ENCODE measurements around the gene PDE6B. TPM values are rescaled to one million over a fixed set of nuclear protein-coding genes. Genes with fewer than 3 reads are reported as not detected.
"Not testable (repeated sequence)": the region's sequence is repeated elsewhere in the genome, so short reads cannot be mapped to it uniquely, and the experiment has no call there.

PDE6B gene
- total RNA-seq, 1 donor from 2014 or later: 4.1 TPM

DNA sequence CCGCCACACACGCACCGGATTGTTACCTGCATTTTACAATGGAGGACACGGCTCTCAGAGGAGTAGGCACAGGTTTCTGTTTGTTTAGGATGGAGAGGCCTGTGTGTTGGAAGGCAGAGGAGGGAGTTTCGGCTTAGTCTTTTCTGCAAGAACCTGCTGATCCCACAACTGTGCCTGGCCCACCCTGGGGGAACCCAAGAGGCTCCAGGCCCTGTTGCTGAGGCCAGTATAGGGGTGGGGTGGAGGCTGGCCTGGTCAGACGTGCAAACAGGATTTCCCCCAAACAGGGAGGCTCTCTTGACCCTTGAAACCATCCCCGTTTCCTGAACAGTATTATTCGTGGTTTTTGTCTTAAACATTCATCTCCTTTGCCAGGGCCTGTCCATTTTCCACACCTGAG, 64.3 kb downstream of the PDE6B start:
- H3K27me3 Mint-ChIP-seq (ENCODE audit: low read depth): peaks cover 6% of the 10 kb centered on the region
- H3K9me3 Mint-ChIP-seq: no peaks in the 10 kb centered on the region
- TF ChIP-seq, protein P1, sequence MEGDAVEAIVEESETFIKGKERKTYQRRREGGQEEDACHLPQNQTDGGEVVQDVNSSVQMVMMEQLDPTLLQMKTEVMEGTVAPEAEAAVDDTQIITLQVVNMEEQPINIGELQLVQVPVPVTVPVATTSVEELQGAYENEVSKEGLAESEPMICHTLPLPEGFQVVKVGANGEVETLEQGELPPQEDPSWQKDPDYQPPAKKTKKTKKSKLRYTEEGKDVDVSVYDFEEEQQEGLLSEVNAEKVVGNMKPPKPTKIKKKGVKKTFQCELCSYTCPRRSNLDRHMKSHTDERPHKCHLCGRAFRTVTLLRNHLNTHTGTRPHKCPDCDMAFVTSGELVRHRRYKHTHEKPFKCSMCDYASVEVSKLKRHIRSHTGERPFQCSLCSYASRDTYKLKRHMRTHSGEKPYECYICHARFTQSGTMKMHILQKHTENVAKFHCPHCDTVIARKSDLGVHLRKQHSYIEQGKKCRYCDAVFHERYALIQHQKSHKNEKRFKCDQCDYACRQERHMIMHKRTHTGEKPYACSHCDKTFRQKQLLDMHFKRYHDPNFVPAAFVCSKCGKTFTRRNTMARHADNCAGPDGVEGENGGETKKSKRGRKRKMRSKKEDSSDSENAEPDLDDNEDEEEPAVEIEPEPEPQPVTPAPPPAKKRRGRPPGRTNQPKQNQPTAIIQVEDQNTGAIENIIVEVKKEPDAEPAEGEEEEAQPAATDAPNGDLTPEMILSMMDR (conservative IDR thresholded peaks at IDR 0.05): no peak
- DNase-seq (ENCODE audit: low read depth, low spot score): no peak
- H3K27ac Mint-ChIP-seq (ENCODE audit: unreplicated experiment): no peak overlapping the region
- peaks cover 3% of the 10 kb centered on the region for H3K4me1 Mint-ChIP-seq
- H3K36me3 Mint-ChIP-seq (ENCODE audit: low read depth): no peaks in the 10 kb centered on the region
- no peak overlapping the region for H3K4me3 Mint-ChIP-seq

DNA sequence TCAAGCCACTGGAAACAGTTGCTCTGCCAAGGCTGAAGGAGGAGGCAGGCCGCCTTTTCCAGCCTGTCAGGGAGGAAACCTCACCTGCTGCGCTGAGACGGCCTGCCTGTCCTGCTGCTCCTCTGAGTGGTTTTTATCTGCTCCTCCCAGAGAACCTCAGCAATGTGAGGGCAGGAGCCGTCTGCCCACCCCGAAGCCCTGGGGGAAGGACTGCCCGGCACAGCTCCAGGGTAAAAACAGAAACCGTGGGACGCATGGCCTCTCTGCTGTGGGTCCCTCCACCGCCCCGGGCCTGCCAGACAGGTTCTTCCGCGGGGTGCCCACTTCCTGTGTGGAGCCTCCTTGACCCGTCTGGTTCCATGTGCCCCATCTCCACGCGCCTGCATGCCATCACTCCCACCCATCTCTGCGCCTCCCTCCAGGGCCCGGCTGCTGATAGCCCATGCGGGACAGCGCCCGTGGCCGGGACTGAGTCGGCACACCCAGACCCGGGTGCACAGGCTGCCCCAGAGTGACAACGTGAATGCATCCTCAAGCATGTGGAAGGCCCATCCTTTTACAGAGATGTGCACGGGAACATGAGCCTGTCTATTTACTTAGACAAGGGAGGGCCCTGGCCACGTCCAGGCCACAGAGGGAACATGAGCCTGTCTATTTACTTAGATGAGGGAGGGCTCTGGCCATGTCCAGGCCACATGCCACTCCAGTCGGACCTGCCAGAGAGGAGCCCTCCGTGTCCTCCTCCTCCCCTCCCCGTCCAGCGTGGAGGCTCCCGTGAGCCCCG, 67.6 kb downstream of the PDE6B start:
- peaks cover 3% of the 10 kb centered on the region for H3K27me3 Mint-ChIP-seq (ENCODE audit: low read depth)
- H3K4me1 Mint-ChIP-seq: no peaks in the 10 kb centered on the region
- no peaks in the 10 kb centered on the region for H3K9me3 Mint-ChIP-seq
- no peak for DNase-seq (ENCODE audit: low read depth, low spot score)
- H3K36me3 Mint-ChIP-seq (ENCODE audit: low read depth): no peaks in the 10 kb centered on the region
- no peak overlapping the region for H3K4me3 Mint-ChIP-seq
- H3K27ac Mint-ChIP-seq (ENCODE audit: unreplicated experiment): no peak overlapping the region
- TF ChIP-seq, protein P1 (conservative IDR thresholded peaks at IDR 0.05): no peak

DNA sequence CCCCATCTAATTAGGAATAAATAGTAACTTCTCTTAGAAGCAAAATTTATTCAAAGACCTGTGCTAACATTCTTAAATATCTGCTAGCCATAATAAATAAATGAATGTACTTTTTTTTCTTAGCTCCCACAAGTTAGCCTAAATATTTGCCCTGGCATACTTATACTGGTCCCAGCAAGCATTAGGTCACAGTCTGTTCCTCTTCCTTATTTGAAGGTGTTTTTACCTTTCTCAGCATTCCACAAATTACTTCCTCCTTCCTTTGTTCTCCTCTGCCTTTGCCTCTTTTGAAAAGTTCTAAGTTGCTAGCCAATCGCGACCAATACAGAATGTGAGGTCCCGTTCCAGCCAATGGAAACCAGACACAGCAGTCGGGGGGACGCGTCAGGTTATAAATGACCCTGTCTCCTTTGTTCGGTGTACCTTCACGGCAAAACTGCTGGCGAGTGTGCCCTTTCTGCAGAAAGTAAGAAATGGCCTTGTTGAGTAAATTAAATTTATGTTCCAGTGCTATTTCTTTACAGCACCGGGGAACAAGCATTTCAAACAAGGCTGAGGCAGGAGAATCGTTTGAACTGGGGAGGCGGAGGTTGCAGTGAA, 69.1 kb downstream of the PDE6B start:
- not testable (repeated sequence) for H3K27me3 Mint-ChIP-seq (ENCODE audit: low read depth); DNase-seq (ENCODE audit: low read depth, low spot score); H3K9me3 Mint-ChIP-seq; H3K27ac Mint-ChIP-seq (ENCODE audit: unreplicated experiment); H3K36me3 Mint-ChIP-seq (ENCODE audit: low read depth); H3K4me1 Mint-ChIP-seq; H3K4me3 Mint-ChIP-seq

DNA sequence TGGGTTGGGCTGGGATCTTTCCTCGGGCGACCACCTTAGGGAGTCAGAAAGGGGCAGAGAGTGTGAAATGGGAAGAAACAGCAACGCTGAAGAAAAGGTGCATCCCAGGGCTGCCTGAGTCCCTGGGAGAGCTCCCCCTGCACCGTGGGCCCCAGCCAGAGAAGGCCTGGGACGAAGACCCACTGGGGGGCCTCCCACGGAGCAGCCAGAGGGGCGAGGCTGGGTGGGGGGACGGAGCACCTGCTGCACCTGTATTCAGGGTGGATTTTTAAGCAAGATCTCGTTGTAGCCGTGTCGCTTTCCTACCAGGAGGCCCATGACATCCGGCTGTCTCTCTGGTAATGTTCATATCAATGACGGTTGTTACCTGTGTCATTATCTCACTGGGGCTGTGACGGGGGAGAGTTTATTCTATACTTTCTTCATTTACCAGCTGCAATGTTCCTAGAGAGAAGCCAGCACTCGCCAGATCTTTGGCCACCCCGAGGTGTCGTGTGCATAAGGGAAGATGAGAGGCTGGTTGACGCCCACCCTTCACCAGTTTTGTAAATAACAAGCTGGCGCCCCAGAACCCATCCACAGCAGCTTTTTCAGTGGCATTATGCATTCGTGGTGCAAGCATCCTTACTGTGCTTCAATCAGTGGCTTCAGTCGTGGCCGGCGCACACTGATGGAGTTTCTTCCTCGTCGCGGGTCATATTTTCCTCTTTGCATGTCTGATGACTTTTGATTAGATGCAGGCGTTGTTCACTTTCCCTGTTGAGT, 74.6 kb downstream of the PDE6B start:
- Mint-ChIP-seq H3K4me3 (no peak overlapping the region), H3K4me1 (no peaks in the 10 kb centered on the region), H3K27me3 (ENCODE audit: low read depth) (no peaks in the 10 kb centered on the region), H3K36me3 (ENCODE audit: low read depth) (no peaks in the 10 kb centered on the region), H3K9me3 (no peaks in the 10 kb centered on the region), H3K27ac (ENCODE audit: unreplicated experiment) (no peak overlapping the region)
- TF ChIP-seq, protein P1 (conservative IDR thresholded peaks at IDR 0.05): no peak
- no peak for DNase-seq (ENCODE audit: low read depth, low spot score)

DNA sequence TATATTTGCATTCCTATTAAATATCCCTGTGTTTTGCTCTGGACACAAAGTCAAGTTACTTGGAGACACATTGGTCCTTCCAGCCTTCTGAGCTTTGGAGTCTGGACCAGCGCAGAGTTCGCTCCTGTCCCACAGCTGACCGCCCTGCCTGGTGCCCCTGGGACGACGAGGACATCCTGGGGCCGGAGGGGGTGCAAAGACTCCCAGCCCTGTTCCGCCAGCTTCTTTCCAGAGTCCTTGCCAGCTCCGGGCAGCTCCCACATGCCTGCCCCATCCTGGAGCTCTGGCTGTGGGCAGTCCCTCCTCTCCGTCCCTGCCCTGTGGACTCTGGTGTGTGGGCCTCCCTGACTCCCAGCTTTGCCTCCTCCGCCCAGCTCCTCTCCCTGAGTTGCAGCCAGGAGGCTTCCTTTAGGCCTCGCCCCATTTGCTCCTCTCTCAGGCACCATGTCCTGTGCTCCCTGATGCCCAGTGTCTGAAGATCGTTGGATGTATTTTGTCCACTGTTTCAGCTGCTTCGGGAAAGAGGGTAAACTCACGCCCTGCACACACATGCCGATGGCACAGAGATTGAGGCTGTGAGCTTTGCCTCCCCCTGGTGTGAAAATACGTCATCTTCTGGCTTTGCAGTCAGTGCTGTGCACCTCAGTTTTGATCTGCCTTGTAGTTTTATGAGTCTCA, 75.4 kb downstream of the PDE6B start:
- Mint-ChIP-seq H3K27ac (ENCODE audit: unreplicated experiment) (peak overlapping the region; percentile 48), H3K27me3 (ENCODE audit: low read depth) (no peaks in the 10 kb centered on the region), H3K4me3 (no peak overlapping the region), H3K9me3 (no peaks in the 10 kb centered on the region), H3K4me1 (no peaks in the 10 kb centered on the region), H3K36me3 (ENCODE audit: low read depth) (no peaks in the 10 kb centered on the region)
- TF ChIP-seq, protein P1 (conservative IDR thresholded peaks at IDR 0.05): no peak
- DNase-seq (ENCODE audit: low read depth, low spot score): no peak
